ENCODE results near the gene FAM234B.

Gene FAM234B

DNA sequence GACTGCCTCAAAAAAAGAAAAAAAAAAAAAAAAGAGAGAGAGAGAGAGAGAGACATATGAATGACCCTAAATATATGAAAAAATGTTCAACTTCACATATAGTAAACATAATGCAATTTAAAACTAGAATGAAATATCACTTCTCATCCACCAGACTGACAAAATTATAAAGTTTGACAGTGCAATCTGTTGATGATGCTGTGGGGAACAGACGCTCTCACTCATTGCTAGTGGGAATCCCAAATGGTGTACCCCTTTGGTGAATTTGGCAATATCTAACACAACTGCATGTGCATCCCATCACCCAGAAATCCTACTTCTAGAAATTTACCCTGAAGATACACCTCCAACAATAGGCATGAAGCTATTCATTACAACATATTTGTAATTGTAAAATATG, 61.6 kb downstream of the FAM234B start:
- in situ Hi-C loops (cut with HindIII; ENCODE audit: low sequenced_read_pairs), result no loop called here

GRCh38 chr12:13106666-13107065, 62.5 kb downstream of the FAM234B start:
- in situ Hi-C loops (cut with HindIII; ENCODE audit: low sequenced_read_pairs), result no loop called here

- in situ Hi-C loops (cut with HindIII; ENCODE audit: low sequenced_read_pairs), result no loop called here
Observed at GRCh38 chr12:13112968-13113367, 68.8 kb downstream of the FAM234B start.

DNA sequence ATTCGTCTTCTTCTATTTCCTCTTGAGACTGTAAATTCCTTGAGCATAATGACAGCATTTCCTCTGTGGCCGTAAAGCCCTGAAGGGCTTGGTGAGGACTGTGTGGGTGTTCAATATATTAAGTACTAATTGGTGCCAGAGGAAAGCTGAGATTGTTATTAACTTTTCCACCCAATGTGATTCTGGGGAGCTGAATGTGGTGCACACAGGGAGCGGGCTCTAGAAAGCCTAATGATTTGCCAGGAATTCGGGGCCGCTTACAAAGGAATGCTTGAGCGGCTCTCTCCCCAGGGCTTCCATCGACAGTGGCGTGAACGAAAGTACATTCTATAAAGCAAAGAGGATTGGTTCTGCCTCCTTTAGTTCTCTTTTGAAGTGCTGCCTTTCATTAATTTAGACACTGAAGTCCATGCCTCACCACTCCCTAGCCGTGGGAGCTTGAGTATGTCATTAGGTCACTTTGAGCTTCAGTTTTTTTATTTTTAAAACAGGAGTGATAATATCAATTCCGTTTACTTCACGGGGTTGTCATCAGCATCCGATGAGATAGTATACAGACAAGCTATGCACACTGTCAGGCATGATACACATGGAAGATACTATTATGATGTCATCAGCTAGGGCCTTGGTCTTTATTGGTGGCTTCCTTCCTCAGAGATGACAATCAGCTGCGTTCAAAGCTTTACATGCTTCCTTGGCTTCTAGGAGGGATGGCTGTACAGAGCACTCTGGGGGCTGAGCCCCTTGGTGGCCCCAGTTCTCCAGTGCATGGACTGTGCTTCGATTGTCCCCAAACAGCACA, 70.3 kb downstream of the FAM234B start:
- in situ Hi-C loops (cut with HindIII; ENCODE audit: low sequenced_read_pairs), result no loop called here

DNA sequence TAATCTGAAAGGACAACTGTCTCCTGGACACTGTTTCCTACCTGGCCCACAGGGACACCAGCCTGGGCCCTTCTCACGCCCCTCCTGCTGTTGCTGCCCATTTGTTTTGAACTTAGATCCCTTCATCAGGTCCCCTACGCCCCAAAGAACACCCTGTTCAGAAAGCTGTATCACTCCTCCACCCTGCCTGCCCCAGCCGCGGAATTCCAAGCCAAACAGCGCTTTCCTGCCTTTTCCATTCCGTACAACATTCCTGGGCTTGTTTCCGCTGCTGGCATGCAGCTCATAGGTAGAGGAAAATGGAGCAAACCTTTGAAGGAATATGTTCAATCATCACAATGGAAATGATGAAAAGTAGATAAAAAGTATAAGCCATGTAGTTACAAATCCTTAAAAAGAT, 72.1 kb downstream of the FAM234B start:
- in situ Hi-C loops (cut with HindIII; ENCODE audit: low sequenced_read_pairs), result no loop called here

DNA sequence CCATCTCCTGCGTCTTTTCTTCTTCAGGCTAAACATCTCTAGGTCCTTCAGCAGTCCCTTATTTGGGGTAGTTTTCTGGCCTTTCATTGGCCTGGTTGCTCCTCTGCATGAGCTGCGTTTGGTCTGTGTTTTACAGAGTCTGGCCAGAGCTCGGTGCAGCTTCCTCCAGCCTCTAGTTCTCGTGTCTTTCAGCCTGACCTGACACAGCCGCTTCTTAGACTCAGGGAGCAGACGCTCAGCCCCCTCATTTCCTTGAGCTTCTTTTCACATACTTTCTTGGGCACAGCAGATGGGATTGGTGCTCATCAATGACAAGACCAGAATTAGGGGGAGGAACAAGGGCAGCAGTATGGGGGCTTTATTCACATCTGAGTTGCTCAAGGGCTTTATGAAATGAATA, 72.8 kb downstream of the FAM234B start:
- in situ Hi-C loops (cut with HindIII; ENCODE audit: low sequenced_read_pairs), result no loop called here

GRCh38 chr12:13119826-13120225, 75.6 kb downstream of the FAM234B start:
- in situ Hi-C loops (cut with HindIII; ENCODE audit: low sequenced_read_pairs), result no loop called here

- in situ Hi-C loops (cut with HindIII; ENCODE audit: low sequenced_read_pairs), result no loop called here
Observed at GRCh38 chr12:13120413-13120812, 76.2 kb downstream of the FAM234B start.

GRCh38 chr12:13121568-13121967, 77.4 kb downstream of the FAM234B start:
- in situ Hi-C loops (cut with HindIII; ENCODE audit: low sequenced_read_pairs), result no loop called here

GRCh38 chr12:13124656-13125505, 80.7 kb downstream of the FAM234B start:
- in situ Hi-C loops (cut with HindIII; ENCODE audit: low sequenced_read_pairs), result no loop called here

DNA sequence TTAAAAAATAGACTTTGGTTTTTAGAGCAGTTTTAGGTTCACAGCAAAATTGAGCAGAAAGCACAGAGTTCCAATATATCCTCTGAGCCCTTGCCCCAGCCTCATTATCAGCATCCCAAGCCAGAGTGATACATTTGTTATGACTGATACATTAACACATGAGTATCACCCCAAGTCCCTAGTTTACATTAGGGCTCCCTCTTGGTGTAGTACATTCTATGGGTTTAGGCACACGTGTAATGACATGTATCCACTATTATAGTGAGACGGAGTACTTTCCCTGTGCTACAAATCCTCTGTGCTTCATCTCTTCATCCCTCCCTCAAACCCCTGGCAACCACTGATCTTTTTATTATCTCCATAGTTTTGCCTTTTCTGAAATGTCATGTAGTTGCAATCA, 81.8 kb downstream of the FAM234B start:
- in situ Hi-C loops (cut with HindIII; ENCODE audit: low sequenced_read_pairs), result no loop called here

- in situ Hi-C loops (cut with HindIII; ENCODE audit: low sequenced_read_pairs), result no loop called here
Observed at GRCh38 chr12:13126494-13126893, 82.3 kb downstream of the FAM234B start.

DNA sequence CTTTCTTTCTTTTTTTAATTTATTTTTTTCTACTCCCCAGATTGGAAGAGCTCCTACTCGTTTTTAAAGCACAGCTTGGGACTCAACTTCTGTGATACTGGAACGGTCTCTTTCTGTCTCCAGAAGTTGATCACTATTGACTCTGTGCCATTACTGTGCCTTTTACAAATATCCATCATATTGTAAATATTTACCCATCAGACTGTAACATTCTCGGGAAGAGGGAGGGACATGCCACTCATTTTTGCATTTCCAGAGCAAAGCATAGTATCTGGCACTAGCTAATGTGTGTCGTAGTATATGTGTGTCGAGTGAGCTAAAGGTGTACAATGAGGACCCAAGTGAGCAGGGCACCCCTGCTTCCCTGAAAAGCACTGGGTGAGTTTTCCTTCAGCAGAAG, 83.3 kb downstream of the FAM234B start:
- in situ Hi-C loops (cut with HindIII; ENCODE audit: low sequenced_read_pairs), result no loop called here

DNA sequence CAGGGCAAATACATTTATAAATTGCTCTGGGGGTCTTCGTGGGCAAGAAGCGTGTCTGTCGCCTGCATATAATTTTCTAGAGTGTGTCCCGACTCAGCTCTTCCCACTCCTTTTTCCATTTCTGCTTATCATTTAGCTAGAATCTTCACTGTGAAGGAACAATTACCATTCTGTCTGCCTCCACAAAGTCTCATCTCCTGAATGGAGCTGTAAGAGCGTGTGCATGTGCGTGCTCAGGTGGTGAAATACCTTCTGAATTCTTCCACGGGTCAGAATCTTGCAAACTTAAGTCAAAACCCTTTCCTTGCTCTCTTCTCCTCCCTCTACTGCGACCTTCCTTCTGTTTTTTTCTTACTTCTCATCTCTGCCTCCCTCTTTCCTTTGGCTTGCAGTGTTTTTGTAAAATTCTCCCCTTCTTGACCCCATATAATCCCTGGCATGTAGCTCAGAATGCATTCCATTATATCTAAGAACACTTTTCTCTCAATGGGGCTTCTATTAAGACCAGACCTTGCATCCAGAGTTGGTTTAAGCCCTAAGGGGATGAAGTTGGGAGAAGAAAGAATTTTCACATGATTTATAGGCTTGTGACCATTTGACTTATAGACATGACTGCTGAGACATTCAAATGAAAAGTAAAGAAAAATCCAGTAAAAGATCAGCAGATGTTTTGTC, 84.2 kb downstream of the FAM234B start:
- in situ Hi-C loops (cut with HindIII; ENCODE audit: low sequenced_read_pairs), result no loop called here

DNA sequence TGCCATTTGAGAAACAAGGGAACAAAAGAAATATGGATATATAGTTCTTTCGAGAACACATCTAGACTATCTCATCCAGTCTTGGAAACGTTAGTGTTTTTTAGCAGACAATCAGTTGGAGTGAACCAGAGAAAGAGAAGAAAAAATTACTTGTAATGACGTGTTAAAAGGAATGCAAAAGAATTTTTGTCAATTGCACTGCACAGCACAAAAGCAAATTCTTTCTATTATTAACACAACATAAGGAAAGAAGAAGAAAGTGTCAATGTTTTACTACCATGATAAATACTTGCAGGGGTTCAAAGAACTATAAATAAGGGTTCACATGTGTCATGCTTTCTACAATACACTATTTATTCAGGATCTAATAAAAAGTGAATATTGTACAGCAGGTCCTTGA, 86.8 kb downstream of the FAM234B start:
- in situ Hi-C loops (cut with HindIII; ENCODE audit: low sequenced_read_pairs), result no loop called here

Measured in DLD1 (cell line).